ENCODE measurements around the gene INS.

DNA sequence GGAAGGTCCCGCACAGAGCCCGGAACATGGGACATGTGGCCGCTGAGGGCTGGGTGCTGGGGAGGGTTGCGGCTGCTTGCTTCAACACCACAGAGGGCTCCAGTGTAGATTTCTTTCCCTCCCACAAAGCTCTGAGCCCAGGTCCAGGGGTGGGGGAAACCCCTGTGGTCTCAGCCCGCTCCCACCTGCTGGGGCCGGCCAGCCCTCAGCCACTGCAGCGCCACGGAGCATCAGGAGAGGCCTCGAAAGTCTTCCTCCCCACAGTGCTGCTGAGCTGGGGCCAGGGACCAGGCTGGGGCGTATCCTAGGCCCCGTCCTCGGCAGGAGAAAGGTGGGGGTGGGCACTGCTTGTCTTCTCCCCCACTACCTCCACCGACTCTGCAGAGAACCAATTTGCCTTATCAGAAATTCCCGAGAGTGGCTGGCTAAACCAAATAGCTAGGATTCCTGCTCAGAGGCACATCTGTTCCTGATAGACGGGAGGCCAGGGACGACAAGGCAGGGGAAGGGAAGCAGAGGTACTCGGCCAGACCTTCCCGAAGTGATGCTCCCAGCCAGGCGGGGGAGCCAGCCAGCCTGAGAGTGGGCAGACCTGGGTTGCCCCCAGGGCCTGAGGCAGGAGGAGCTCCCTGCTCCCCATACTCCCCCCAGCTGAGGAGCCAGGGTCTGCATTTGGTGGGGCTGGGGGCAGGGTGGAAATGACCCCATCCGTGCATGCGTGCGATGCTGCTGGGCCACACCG lies 40.5 kb downstream of the INS start:
- TF ChIP-seq, protein P1, sequence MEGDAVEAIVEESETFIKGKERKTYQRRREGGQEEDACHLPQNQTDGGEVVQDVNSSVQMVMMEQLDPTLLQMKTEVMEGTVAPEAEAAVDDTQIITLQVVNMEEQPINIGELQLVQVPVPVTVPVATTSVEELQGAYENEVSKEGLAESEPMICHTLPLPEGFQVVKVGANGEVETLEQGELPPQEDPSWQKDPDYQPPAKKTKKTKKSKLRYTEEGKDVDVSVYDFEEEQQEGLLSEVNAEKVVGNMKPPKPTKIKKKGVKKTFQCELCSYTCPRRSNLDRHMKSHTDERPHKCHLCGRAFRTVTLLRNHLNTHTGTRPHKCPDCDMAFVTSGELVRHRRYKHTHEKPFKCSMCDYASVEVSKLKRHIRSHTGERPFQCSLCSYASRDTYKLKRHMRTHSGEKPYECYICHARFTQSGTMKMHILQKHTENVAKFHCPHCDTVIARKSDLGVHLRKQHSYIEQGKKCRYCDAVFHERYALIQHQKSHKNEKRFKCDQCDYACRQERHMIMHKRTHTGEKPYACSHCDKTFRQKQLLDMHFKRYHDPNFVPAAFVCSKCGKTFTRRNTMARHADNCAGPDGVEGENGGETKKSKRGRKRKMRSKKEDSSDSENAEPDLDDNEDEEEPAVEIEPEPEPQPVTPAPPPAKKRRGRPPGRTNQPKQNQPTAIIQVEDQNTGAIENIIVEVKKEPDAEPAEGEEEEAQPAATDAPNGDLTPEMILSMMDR (IDR thresholded peaks at IDR 0.05): no peak
- TF ChIP-seq POLR2A (IDR thresholded peaks at IDR 0.05): no peak
- TF ChIP-seq POLR2AphosphoS5 (IDR thresholded peaks at IDR 0.05): no peak
- no peak for TF ChIP-seq EP300 (IDR thresholded peaks at IDR 0.05; ENCODE audit: low read depth)

Measured in transverse colon (tissue), 4 donors.